Tibial nerve (tissue), 4 donors: Measurements from ENCODE around the gene MBNL2. TPM values are rescaled to one million over a fixed set of nuclear protein-coding genes. Genes with fewer than 3 reads are reported as not detected.

ENCODE experiments used
- DNase-seq, 2 donors: peaks; one replicate each; pipeline ENCODE4 v3.0.0-alpha.2; 2019; ENCODE audit warnings: low spot score in 2 of 2
- H3K27ac ChIP-seq, 4 donors: fragments of 200-600 bp; sonication (generic) in 3 of 4; one replicate each; pipeline ENCODE4 v1.5.1; 2017 to 2019; ENCODE audit warnings: mild to moderate bottlenecking in 1 of 4
- H3K27me3 ChIP-seq, 2 donors: fragments of 200-600 bp; sonication (generic) in 1 of 2; one replicate each; pipeline versions ENCODE4 v1.5.1 to v1.6.0; 2017 to 2019
- H3K36me3 ChIP-seq, 3 donors: fragments of 200-600 bp; sonication (generic); one replicate each; pipeline ENCODE4 v1.5.1; 2018 to 2019
- H3K4me1 ChIP-seq, 4 donors: fragments of 200-600 bp; sonication (generic) in 3 of 4; one replicate each; pipeline ENCODE4 v1.5.1; 2017 to 2019
- H3K4me3 ChIP-seq, 4 donors: fragments of 200-600 bp; sonication (generic) in 3 of 4; one replicate each; pipeline ENCODE4 v1.5.1; 2017 to 2019; ENCODE audit warnings: mild to moderate bottlenecking in 1 of 4, moderate library complexity in 1 of 4
- H3K9me3 ChIP-seq, 4 donors: fragments of 200-600 bp; sonication (generic) in 3 of 4; one replicate each; pipeline ENCODE4 v1.5.1; 2017 to 2019
- EP300 ChIP-seq, 2 donors: sonication (generic); formaldehyde crosslinking; IDR thresholded peaks; one replicate each; pipeline ENCODE4 v1.6.1; 2017; ENCODE audit warnings: antibody characterized with exemption in 2 of 2, mild to moderate bottlenecking in 1 of 2
- POLR2A ChIP-seq, 2 donors: fragments of 450-650 bp; IDR thresholded peaks; one replicate each; pipeline ENCODE4 v1.6.1; 2017; ENCODE audit warnings: antibody characterized with exemption in 2 of 2, mild to moderate bottlenecking in 2 of 2, moderate library complexity in 2 of 2
- WGBS, 2 donors: methylation state at CpG; one replicate each; pipeline ENCODE4 v1.1.5; 2018; 5-methylcytosine and 5-hydroxymethylcytosine counted together
- total RNA-seq, 4 donors: library from RNA; depleted of rRNA; stranded (reverse); fragments of >200 nt; gene quantifications; one replicate each; pipeline ENCODE4 v1.1.0, GENCODE V29; 2016
- TF ChIP-seq, protein P1 (sequence below), 5 experiments: fragments of 200-600 bp in 3 of 5; fragments of 450-650 bp in 2 of 5; sonication (generic) in 3 of 5; IDR thresholded peaks; one replicate each; pipeline ENCODE4 v1.5.1; 2016 to 2019; ENCODE audit warnings: antibody characterized with exemption in 5 of 5, mild to moderate bottlenecking in 3 of 5, moderate library complexity in 2 of 5

MBNL2 gene
- total RNA-seq, 4 donors from 2014 or later, result 87.9 to 126 (median 95.5) TPM

DNA sequence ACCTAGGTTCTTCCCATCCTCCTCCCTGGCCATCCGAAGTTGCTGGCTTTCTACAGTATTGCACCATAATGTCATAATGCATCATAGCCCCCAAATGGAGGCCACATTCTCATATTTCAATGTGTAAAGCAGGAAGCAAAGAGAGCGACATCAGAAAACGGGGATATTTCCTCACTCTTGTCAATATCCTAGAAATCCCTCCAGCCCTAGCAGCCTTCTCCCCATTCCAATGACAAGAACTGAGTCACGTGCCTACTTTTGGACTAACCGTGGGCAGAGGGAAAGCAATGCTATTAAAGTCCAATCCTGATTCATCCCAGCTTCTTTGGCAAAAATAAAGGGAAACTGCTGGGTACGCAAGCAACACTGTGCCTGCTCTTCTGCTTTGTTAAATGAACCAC lies 207.5 kb downstream of the MBNL2 start:
- 40 to 50% methylated on average over 6 of the region's 6 CpGs for WGBS, 2 donors
- peak overlapping the region in 3 of 4 donors; percentile 0 to 16 (median 4) for H3K4me3 ChIP-seq
- no peak for DNase-seq
- no peaks in the 10 kb centered on the region for H3K36me3 ChIP-seq
- peak overlapping the region; percentile 26 to 100 (median 68) for H3K27ac ChIP-seq
- no peaks in the 10 kb centered on the region for H3K9me3 ChIP-seq
- peaks cover 0 to 30% (median 0%) of the 10 kb centered on the region in 4 donors for H3K4me1 ChIP-seq
- H3K27me3 ChIP-seq, result no peaks in the 10 kb centered on the region
- TF ChIP-seq, protein P1, sequence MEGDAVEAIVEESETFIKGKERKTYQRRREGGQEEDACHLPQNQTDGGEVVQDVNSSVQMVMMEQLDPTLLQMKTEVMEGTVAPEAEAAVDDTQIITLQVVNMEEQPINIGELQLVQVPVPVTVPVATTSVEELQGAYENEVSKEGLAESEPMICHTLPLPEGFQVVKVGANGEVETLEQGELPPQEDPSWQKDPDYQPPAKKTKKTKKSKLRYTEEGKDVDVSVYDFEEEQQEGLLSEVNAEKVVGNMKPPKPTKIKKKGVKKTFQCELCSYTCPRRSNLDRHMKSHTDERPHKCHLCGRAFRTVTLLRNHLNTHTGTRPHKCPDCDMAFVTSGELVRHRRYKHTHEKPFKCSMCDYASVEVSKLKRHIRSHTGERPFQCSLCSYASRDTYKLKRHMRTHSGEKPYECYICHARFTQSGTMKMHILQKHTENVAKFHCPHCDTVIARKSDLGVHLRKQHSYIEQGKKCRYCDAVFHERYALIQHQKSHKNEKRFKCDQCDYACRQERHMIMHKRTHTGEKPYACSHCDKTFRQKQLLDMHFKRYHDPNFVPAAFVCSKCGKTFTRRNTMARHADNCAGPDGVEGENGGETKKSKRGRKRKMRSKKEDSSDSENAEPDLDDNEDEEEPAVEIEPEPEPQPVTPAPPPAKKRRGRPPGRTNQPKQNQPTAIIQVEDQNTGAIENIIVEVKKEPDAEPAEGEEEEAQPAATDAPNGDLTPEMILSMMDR (IDR thresholded peaks at IDR 0.05), result no peak
- TF ChIP-seq POLR2A (IDR thresholded peaks at IDR 0.05) (peak in 1 of 2 donors; percentile 12), EP300 (IDR thresholded peaks at IDR 0.05) (peak in 1 of 2 donors; percentile 58)

- H3K4me3 ChIP-seq, result peak overlapping the region in 1 of 4 donors; percentile 16
- WGBS, 2 donors, result 65 to 66% methylated on average over 4 of the region's 4 CpGs
- no peak for TF ChIP-seq EP300 (IDR thresholded peaks at IDR 0.05)
- no peaks in the 10 kb centered on the region for H3K9me3 ChIP-seq
- DNase-seq, result no peak
- H3K4me1 ChIP-seq, result peaks cover 0 to 30% (median 0%) of the 10 kb centered on the region in 4 donors
- H3K27ac ChIP-seq, result peak overlapping the region; percentile 26 to 100 (median 68)
- no peaks in the 10 kb centered on the region for H3K27me3 ChIP-seq
- H3K36me3 ChIP-seq, result no peaks in the 10 kb centered on the region
These were observed 208.2 kb downstream of the MBNL2 start for GRCh38 chr13:97430296-97430695.

DNA sequence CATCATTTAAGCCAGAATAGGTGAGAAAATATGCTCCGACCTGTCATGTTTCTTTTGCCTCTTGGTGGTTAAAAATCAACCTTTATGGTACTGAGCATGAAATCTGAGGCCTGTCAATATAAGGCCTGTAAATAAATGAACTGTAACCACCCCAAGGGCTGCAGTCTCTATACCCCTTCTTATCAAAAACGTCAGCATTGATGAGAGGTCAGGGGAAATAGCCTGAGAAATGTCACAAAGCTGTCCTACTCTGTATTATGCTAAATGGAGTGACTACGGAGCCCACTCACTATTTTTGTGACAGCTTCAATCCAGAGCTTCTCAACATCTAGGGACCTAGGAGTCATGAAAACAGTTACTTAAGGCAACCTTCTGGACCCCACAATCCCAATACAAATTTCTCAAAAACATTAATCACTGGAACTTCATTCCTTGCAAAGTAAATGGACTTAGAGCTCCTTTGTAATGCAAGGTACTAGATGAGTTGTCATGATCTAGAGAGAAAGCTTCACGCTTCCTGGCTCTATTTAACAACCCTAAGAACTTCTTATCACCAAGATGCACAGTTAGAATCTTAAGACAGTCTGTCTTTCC lies 209.1 kb downstream of the MBNL2 start:
- WGBS, 2 donors, result 68 to 73% methylated on average over 4 of the region's 4 CpGs
- TF ChIP-seq, protein P1 (IDR thresholded peaks at IDR 0.05), result no peak
- TF ChIP-seq POLR2A (IDR thresholded peaks at IDR 0.05), result no peak
- no peak for TF ChIP-seq EP300 (IDR thresholded peaks at IDR 0.05)
- no peaks in the 10 kb centered on the region for H3K9me3 ChIP-seq

DNA sequence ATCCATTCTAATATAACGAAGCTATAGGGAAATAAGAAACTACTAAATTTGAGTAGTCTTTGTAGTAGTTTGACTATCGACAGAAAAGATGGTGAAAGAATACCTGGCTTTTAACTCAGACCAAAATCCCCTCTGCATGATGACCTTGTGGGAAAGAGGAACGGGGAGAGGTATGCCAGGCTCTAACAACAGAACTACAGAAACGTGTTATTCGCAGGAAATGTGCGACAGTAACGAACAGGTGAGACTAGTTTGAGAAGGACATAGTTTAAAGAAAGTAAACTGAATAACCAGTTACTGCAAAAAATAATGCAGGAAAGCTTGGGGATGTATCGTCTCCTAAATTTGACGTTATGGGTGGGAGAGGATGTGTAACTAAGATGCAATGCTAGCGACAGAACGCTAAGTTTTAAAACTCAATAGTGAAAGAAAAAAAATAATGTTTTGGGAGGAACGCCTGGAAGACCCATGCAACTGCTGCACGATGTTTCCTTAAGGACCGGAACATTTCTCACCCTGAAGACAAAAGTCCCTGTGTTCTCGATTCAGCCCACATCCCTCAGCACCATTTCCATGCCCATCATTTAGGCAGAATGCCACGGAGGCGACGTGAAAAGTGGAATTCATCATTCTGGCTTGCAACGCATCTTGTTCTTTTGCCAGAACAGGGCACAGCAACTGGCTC lies 210.2 kb downstream of the MBNL2 start:
- peak overlapping the region; percentile 67 to 93 (median 88) for H3K4me3 ChIP-seq
- peaks cover 0 to 50% (median 5%) of the 10 kb centered on the region in 4 donors for H3K4me1 ChIP-seq
- no peaks in the 10 kb centered on the region for H3K9me3 ChIP-seq
- TF ChIP-seq, protein P1 (IDR thresholded peaks at IDR 0.05), result no peak
- TF ChIP-seq POLR2A (IDR thresholded peaks at IDR 0.05), result no peak
- TF ChIP-seq EP300 (IDR thresholded peaks at IDR 0.05), result no peak
- DNase-seq, result no peak
- H3K27me3 ChIP-seq, result no peaks in the 10 kb centered on the region
- H3K27ac ChIP-seq, result peak overlapping the region; percentile 75 to 100 (median 100)
- no peaks in the 10 kb centered on the region for H3K36me3 ChIP-seq
- WGBS, 2 donors, result 10 to 20% methylated on average over 19 of the region's 19 CpGs

More for the DNA sequence above, 209.1 kb downstream of the MBNL2 start:
- H3K4me3 ChIP-seq, result no peak overlapping the region
- H3K27ac ChIP-seq, result peak overlapping the region in 2 of 4 donors; percentile 100
- H3K36me3 ChIP-seq, result no peaks in the 10 kb centered on the region
- no peak for DNase-seq
- H3K4me1 ChIP-seq, result peaks cover 0 to 39% (median under 1%) of the 10 kb centered on the region in 4 donors
- H3K27me3 ChIP-seq, result no peaks in the 10 kb centered on the region

GRCh38 chr13:97432917-97433726 lies 211.0 kb downstream of the MBNL2 start:
- TF ChIP-seq EP300 (IDR thresholded peaks at IDR 0.05) (peak; percentile 90 to 96), POLR2A (IDR thresholded peaks at IDR 0.05) (peak; percentile 62 to 79)
- TF ChIP-seq, protein P1 (IDR thresholded peaks at IDR 0.05), result peak in 2 of 5 experiments; percentile 43 to 53
- peak overlapping the region; percentile 100 for H3K27ac ChIP-seq
- peak overlapping the region; percentile 67 to 93 (median 88) for H3K4me3 ChIP-seq
- WGBS, 2 donors, result 0 to 1% methylated on average over 39 to 47 of the region's 50 CpGs
- DNase-seq, result peak; percentile 98 to 99
- no peaks in the 10 kb centered on the region for H3K36me3 ChIP-seq
- H3K27me3 ChIP-seq, result no peaks in the 10 kb centered on the region
- H3K4me1 ChIP-seq, result peaks cover 0 to 57% (median 9%) of the 10 kb centered on the region in 4 donors
- H3K9me3 ChIP-seq, result no peaks in the 10 kb centered on the region
